Left lung (tissue), 10 donors: ENCODE results near the gene STPG3. TPM values are rescaled to one million over a fixed set of nuclear protein-coding genes. Genes with fewer than 3 reads are reported as not detected.
A peak's percentile ranks its signal among the peaks of the same experiment; 100 is the strongest.

Experiments used
- ATAC-seq: fragments of 200-7000 bp; cut with Tn5 transposase; one replicate; pipeline ENCODE4 v1.9.1; 2020; ENCODE audit warnings: moderate library complexity
- DNase-seq, 4 donors: peaks; one replicate each; pipeline ENCODE4 v3.0.0-alpha.2; 2013 to 2020
- H3K27ac ChIP-seq, 2 donors: fragments of 200-600 bp; sonication (generic) in 1 of 2; one replicate each; pipeline versions ENCODE4 v1.5.0 to v1.8.0; 2020 to 2021
- H3K27me3 ChIP-seq, 2 donors: fragments of 200-600 bp; sonication (generic) in 1 of 2; one replicate each; pipeline versions ENCODE4 v1.5.0 to v1.8.0; 2020 to 2021
- H3K36me3 ChIP-seq, 2 donors: fragments of 200-600 bp; sonication (generic) in 1 of 2; one replicate each; pipeline versions ENCODE4 v1.5.0 to v1.8.0; 2020 to 2021
- H3K4me1 ChIP-seq, 2 donors: fragments of 200-600 bp; one replicate each; pipeline ENCODE4 v1.8.0; 2021
- H3K4me3 ChIP-seq, 2 donors: fragments of 200-600 bp; sonication (generic) in 1 of 2; one replicate each; pipeline versions ENCODE4 v1.5.0 to v1.8.0; 2020 to 2021; ENCODE audit warnings: mild to moderate bottlenecking in 1 of 2
- H3K9me3 ChIP-seq, 2 donors: fragments of 200-600 bp; sonication (generic) in 1 of 2; one replicate each; pipeline versions ENCODE4 v1.5.0 to v1.8.0; 2020 to 2021
- intact Hi-C, 2 donors: fragments of 100-400 bp; cut with DNase I; formaldehyde crosslinking; loops; one replicate each; pipeline versions ENCODE4 v1.11.2 to v1.14.2; 2022
- polyA plus RNA-seq, 6 donors: library from polyadenylated mRNA; unstranded; fragments of 120-200 nt; gene quantifications; one replicate each; pipeline ENCODE4 v1.2.1, GENCODE V29; 2013; ENCODE audit not compliant: insufficient read length in 6 of 6
- total RNA-seq, 2 donors: library from RNA; stranded (reverse); fragmentation: NEBNext Ultra II Directional; extraction: Animal tissue kit (Norgen Biotek cat#: 25700); gene quantifications; one replicate each; pipeline ENCODE4 v1.2.1, GENCODE V29; 2021
- TF ChIP-seq, protein P1 (sequence below), 2 donors: fragments of 200-600 bp; sonication (generic) in 1 of 2; IDR thresholded peaks; one replicate each; pipeline versions ENCODE4 v1.5.0 to v1.8.0; 2021; ENCODE audit warnings: antibody characterized with exemption in 2 of 2
- donor health status: DM: no; HTN: yes; CAD: no.
- donor health status: DM: no; HTN: no; CAD: no.

The STPG3 gene
- total and polyA plus RNA-seq, 8 donors: 0.69 to 1.4 (median 0.89) TPM; not detected in 2

DNA sequence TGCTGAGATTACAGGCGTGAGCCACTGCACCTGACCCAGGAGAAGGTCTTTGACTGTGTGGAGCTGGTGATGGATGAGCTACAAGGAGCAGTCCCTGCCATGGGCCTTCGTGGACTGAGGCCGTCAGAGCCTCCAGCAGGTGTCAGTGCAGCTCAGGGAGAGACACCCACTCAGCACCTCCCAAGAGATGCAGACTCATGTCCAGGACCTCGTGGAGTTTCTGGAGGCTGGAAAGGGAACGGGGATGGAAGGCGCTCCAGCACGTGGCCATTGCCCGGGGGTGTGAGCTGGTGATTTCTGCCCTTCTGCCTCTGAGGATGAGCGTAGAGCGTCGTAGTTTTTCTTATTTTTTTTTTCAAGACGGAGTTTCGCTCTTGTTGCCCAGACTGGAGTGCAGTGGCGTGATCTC lies 35.9 kb downstream of the STPG3 start:
- no peak for DNase-seq
- peaks cover 0 to 22% of the 10 kb centered on the region in 2 donors for H3K36me3 ChIP-seq
- no peaks in the 10 kb centered on the region for H3K9me3 ChIP-seq
- peaks cover 0 to 6% of the 10 kb centered on the region in 2 donors for H3K4me1 ChIP-seq
- TF ChIP-seq, protein P1, sequence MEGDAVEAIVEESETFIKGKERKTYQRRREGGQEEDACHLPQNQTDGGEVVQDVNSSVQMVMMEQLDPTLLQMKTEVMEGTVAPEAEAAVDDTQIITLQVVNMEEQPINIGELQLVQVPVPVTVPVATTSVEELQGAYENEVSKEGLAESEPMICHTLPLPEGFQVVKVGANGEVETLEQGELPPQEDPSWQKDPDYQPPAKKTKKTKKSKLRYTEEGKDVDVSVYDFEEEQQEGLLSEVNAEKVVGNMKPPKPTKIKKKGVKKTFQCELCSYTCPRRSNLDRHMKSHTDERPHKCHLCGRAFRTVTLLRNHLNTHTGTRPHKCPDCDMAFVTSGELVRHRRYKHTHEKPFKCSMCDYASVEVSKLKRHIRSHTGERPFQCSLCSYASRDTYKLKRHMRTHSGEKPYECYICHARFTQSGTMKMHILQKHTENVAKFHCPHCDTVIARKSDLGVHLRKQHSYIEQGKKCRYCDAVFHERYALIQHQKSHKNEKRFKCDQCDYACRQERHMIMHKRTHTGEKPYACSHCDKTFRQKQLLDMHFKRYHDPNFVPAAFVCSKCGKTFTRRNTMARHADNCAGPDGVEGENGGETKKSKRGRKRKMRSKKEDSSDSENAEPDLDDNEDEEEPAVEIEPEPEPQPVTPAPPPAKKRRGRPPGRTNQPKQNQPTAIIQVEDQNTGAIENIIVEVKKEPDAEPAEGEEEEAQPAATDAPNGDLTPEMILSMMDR (IDR thresholded peaks at IDR 0.05): peak in 1 of 2 donors; percentile 38
- peak; percentile 92 for ATAC-seq
- H3K27me3 ChIP-seq: no peaks in the 10 kb centered on the region
- intact Hi-C loops: no loop called here
- H3K4me3 ChIP-seq: no peak overlapping the region
- H3K27ac ChIP-seq: no peak overlapping the region

DNA sequence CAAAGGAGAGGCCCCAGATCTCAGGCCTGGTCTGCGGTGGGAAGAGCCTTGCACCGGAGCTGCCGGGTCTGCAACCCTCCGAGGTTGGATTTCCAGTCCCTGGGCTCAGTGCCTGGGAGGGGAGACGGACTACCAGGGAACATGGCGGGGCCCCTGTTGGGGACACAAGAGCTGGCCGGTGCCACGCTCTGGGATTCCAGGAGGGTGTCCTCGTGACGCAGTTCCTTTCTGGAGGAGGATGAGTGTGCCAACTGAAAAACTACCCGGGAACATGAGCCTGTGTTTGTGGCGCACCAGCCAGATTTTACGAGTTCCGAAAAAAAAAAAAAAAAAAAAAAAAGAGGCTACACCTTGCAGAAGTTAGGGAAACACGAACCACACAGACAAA lies 42.0 kb downstream of the STPG3 start:
- no peak for ATAC-seq

DNA sequence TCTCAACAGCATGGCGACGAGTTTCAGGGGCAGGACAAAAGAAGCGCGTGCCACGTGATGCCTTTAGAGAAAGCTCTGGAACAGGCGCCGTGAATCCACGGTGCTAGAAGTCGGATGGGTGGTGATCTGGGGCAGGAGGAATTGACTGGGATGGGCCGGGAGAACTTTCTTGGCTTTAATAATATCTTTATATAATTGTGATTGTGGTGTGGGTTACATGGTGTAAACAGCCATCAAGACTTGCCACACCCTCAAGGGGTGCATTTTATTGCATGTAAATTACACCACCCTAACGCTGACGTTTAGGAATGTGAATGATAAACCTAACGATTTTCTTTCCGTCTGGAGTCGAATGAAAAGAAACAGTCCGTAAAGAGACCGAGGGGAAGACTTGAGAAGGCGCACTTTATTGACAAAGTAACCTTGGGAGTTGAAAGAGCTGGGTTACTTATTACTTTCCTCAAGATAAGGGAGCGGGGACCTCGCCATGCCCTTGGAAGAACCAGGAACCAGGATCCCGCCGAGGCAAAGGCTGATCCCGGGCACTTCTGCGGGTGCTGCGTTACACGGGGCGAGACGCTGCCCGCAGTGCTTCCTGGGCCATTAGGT lies 42.5 kb downstream of the STPG3 start:
- DNase-seq (no peak), ATAC-seq (peak; percentile 51)
- Histone ChIP-seq H3K4me1 (peaks cover 5 to 36% of the 10 kb centered on the region in 2 donors), H3K9me3 (peaks cover 0 to 3% of the 10 kb centered on the region in 2 donors), H3K4me3 (peak overlapping the region in 1 of 2 donors; percentile 19), H3K27ac (peak overlapping the region; percentile 45 to 70), H3K27me3 (peaks cover 5 to 55% of the 10 kb centered on the region in 2 donors), H3K36me3 (no peaks in the 10 kb centered on the region)
- intact Hi-C loops: no loop called here
- TF ChIP-seq, protein P1 (IDR thresholded peaks at IDR 0.05): no peak

More for the DNA sequence above, 42.0 kb downstream of the STPG3 start:
- no peak for DNase-seq
- Histone ChIP-seq H3K4me3 (no peak overlapping the region), H3K9me3 (peaks cover 0 to 3% of the 10 kb centered on the region in 2 donors), H3K4me1 (peaks cover 5 to 31% of the 10 kb centered on the region in 2 donors), H3K27me3 (peaks cover 5 to 50% of the 10 kb centered on the region in 2 donors), H3K27ac (no peak overlapping the region), H3K36me3 (no peaks in the 10 kb centered on the region)
- intact Hi-C loops: no loop called here
- TF ChIP-seq, protein P1 (IDR thresholded peaks at IDR 0.05): no peak

DNA sequence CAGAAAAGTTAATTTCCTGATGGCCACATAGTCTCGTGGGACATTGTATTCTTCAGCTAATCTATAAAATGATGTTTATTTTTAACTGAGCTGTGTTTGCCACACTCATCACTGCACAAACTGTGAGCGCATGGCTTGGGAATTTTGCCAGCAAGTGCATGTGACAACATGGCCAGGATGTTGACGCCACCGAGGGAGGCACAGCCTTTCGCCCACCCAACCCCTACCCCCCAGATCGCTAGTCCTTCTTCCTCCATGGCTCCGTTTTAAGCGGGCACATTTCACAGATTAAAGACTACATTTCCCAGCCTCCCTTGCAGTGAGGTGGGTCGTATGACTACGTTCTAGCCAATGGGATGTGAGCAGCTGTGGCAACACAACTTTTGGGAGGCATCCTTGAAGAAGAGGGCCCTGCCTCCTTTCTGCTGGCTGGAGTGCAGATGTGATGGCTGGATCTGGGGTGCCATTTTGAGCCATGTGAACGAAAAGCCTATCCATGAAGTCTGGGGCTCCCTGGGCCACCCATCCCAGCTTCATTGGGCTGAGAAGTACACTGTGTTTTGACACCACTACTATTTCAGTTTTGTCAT lies 43.1 kb downstream of the STPG3 start:
- peak; percentile 80 for ATAC-seq
- H3K36me3 ChIP-seq: no peaks in the 10 kb centered on the region
- H3K4me1 ChIP-seq: peaks cover 5 to 36% of the 10 kb centered on the region in 2 donors
- peak in 1 of 4 donors; percentile 74 for DNase-seq
- H3K9me3 ChIP-seq: peaks cover 0 to 3% of the 10 kb centered on the region in 2 donors
- peaks cover 6 to 61% of the 10 kb centered on the region in 2 donors for H3K27me3 ChIP-seq
- TF ChIP-seq, protein P1 (IDR thresholded peaks at IDR 0.05): no peak
- intact Hi-C loops: no loop called here
- H3K27ac ChIP-seq: peak overlapping the region; percentile 45 to 70
- peak overlapping the region in 1 of 2 donors; percentile 19 for H3K4me3 ChIP-seq

DNA sequence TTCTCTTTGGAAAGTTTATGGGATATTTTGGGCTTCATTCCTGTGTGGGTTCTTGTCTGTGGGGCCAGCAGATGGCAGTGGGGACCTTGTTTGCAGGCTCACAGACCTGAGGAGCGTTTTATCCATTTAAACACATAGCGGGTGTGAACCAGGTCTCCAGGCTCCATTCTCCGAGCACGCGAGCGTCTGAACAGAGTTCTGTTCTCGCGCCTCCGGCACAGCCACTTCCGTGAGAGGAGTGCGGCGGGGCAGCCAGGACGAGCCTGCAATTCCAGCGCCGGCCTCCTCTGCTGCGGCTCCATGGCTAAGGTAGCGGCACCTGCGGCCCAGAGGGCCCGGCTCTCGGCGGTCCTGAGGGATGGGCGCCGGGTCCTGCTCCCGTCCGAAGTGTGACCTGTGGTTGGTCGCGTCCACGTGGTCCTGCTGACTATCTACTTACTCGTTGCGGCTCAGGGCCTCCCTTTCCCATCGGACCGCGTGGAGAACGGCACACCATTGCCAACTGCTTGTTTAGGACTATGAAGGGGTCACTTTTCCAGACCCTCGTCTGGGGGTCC lies 43.7 kb downstream of the STPG3 start:
- H3K4me1 ChIP-seq: peaks cover 5 to 36% of the 10 kb centered on the region in 2 donors
- H3K27ac ChIP-seq: peak overlapping the region; percentile 45 to 70
- H3K9me3 ChIP-seq: peaks cover 0 to 3% of the 10 kb centered on the region in 2 donors
- no peaks in the 10 kb centered on the region for H3K36me3 ChIP-seq
- peak; percentile 11 for ATAC-seq
- DNase-seq: no peak
- intact Hi-C loops: no loop called here
- TF ChIP-seq, protein P1 (IDR thresholded peaks at IDR 0.05): no peak
- peak overlapping the region in 1 of 2 donors; percentile 44 for H3K4me3 ChIP-seq
- peaks cover 11 to 67% of the 10 kb centered on the region in 2 donors for H3K27me3 ChIP-seq
